ENCODE data around the gene OR5AS1.
"Not testable (repeated sequence)": the region's sequence is repeated elsewhere in the genome, so short reads cannot be mapped to it uniquely, and the experiment has no call there.

OR5AS1 gene

DNA sequence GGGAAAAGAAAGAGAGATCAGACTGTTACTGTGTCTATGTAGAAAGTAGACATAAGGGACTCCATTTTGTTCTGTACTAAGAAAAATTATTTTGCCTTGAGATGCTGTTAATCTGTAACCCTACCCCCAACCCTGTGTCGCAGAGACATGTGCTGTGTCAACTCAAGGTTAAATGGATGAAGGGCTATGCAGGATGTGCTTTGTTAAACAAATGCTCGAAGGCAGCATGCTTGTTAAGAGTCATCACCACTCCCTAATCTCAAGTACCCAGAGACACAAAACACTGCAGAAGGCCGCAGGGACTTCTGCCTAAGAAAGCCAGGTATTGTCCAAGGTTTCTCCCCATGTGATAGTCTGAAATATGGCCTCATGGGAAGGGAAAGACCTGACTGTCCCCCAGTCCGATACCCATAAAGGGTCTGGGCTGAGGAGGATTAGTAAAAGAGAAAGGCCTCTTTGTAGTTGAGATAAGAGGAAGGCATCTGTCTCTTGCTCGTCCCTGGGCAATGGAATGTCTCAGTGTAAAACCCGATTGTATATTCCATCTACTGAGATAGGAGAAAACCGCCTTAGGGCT is 30.3 kb downstream of the OR5AS1 start:
- not testable (repeated sequence) for H3K79me2 ChIP-seq (ENCODE audit: control insufficient read depth, low read length); H3K9me2 ChIP-seq (replicated peaks; ENCODE audit: control insufficient read depth, low read length); H3K9me3 ChIP-seq (ENCODE audit: control insufficient read depth, insufficient read depth, low read length); H3K36me3 ChIP-seq (ENCODE audit: control insufficient read depth, low read length); H3K27ac ChIP-seq (ENCODE audit: low read depth, low read length); H4K20me1 ChIP-seq (ENCODE audit: control insufficient read depth, insufficient read depth, low read depth, low read length); H3F3A ChIP-seq (ENCODE audit: control insufficient read depth, insufficient read depth); H3K4me3 ChIP-seq (ENCODE audit: low read length); H3K4me2 ChIP-seq (ENCODE audit: low read length); H3K27me3 ChIP-seq (ENCODE audit: control insufficient read depth, low read length); H3K4me1 ChIP-seq (ENCODE audit: control insufficient read depth, low read length)

DNA sequence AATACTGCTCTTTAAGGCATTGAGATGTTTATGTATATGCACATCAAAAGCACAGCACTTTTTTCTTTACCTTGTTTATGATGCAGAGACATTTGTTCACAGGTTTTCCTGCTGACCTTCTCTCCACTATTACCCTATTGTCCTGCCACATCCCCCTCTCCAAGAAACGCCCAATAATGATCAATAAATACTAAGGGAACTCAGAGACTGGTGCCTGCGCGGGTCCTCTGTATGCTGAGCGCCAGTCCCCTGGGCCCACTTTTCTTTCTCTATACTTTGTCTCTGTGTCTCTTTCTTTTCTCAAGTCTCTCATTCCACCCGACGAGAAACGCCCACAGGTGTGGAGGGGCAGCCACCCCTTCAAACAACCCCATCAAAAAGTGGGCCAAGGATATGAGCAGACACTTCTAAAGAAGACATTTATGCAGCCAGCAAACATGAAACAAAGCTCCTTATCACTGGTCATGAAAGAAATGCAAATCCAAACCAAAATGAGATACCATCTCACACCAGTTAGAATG is 30.9 kb downstream of the OR5AS1 start:
- not testable (repeated sequence) for H3K36me3 ChIP-seq (ENCODE audit: control insufficient read depth, low read length); H3K9me2 ChIP-seq (replicated peaks; ENCODE audit: control insufficient read depth, low read length); H3K27me3 ChIP-seq (ENCODE audit: control insufficient read depth, low read length); H3K4me2 ChIP-seq (ENCODE audit: low read length); H3K79me2 ChIP-seq (ENCODE audit: control insufficient read depth, low read length); H3K27ac ChIP-seq (ENCODE audit: low read depth, low read length); H4K20me1 ChIP-seq (ENCODE audit: control insufficient read depth, insufficient read depth, low read depth, low read length); H3F3A ChIP-seq (ENCODE audit: control insufficient read depth, insufficient read depth); H3K4me3 ChIP-seq (ENCODE audit: low read length); H3K4me1 ChIP-seq (ENCODE audit: control insufficient read depth, low read length); H3K9me3 ChIP-seq (ENCODE audit: control insufficient read depth, insufficient read depth, low read length)

DNA sequence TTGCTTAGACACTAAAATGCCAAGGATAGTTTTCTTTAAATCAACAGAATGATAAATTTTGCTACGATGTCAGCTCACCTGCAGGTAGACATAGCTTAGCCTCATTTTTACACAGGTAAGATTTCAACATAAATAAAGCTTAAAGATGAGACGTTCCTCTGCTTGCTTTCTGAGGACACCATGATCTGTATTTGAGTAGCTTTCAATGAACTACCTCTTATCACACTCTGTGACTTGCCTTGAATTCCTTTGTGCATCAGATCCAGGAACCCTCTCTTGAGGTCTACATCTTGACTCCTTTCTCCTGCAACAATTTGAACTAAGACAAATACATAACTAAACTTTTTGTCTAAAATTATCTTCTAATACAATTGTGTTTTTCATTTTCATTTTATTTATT is 39.5 kb downstream of the OR5AS1 start:
- no peaks in the 10 kb centered on the region for H3K36me3 ChIP-seq (ENCODE audit: control insufficient read depth, low read length)
- H3K4me3 ChIP-seq (ENCODE audit: low read length), result no peak overlapping the region
- no peaks in the 10 kb centered on the region for H3K9me2 ChIP-seq (replicated peaks; ENCODE audit: control insufficient read depth, low read length)
- H3K27ac ChIP-seq (ENCODE audit: low read depth, low read length), result no peak overlapping the region
- no peaks in the 10 kb centered on the region for H3K79me2 ChIP-seq (ENCODE audit: control insufficient read depth, low read length)
- TF ChIP-seq, protein P1, sequence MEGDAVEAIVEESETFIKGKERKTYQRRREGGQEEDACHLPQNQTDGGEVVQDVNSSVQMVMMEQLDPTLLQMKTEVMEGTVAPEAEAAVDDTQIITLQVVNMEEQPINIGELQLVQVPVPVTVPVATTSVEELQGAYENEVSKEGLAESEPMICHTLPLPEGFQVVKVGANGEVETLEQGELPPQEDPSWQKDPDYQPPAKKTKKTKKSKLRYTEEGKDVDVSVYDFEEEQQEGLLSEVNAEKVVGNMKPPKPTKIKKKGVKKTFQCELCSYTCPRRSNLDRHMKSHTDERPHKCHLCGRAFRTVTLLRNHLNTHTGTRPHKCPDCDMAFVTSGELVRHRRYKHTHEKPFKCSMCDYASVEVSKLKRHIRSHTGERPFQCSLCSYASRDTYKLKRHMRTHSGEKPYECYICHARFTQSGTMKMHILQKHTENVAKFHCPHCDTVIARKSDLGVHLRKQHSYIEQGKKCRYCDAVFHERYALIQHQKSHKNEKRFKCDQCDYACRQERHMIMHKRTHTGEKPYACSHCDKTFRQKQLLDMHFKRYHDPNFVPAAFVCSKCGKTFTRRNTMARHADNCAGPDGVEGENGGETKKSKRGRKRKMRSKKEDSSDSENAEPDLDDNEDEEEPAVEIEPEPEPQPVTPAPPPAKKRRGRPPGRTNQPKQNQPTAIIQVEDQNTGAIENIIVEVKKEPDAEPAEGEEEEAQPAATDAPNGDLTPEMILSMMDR (IDR thresholded peaks at IDR 0.05; ENCODE audit: low read depth, low read length, poor library complexity, severe bottlenecking), result no peak
- H3F3A ChIP-seq (ENCODE audit: control insufficient read depth, insufficient read depth), result no peaks in the 10 kb centered on the region
- no peaks in the 10 kb centered on the region for H3K9me3 ChIP-seq (ENCODE audit: control insufficient read depth, insufficient read depth, low read length)
- no peaks in the 10 kb centered on the region for H4K20me1 ChIP-seq (ENCODE audit: control insufficient read depth, insufficient read depth, low read depth, low read length)
- H3K27me3 ChIP-seq (ENCODE audit: control insufficient read depth, low read length), result no peaks in the 10 kb centered on the region
- no peak overlapping the region for H3K4me2 ChIP-seq (ENCODE audit: low read length)
- H3K4me1 ChIP-seq (ENCODE audit: control insufficient read depth, low read length), result no peaks in the 10 kb centered on the region
